GM21825 (cell line): ENCODE data around the gene GRHL3.
"Not testable (repeated sequence)": the region's sequence is repeated elsewhere in the genome, so short reads cannot be mapped to it uniquely, and the experiment has no call there.

Experiments used
- ATAC-seq: cut with Tn5 transposase; IDR thresholded peaks from one replicate; pipeline ENCODE4 v1.9.1; 2021; ENCODE audit warnings: mild to moderate bottlenecking, moderate library complexity; ENCODE audit not compliant: unreplicated experiment

GRHL3 gene

DNA sequence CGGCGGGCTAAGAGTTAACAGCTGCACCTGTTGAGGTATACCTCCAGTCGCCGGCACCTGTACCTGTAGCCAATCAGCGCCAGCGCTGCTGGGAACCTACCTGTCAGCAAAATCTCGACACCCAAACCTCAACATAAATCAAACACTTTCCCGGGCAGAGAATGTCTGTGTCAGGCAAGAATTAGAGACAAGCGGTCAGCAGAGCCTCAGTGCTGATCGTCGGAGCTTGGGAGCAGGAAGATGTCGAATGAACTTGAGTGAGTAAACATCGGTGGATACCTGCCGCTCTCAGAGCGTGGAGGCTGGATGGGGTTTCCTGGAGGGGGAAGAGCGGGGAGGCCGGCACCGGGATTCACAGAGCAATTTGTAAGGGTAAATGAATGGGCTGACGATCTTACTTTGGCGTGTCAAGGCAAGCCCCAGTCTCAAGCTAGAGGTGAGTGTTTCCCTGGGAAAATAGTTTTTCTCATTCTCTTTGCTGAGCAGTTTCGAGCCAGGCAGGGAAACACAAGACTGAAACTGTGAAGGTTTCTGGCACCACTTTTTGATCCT is at the start of gene GRHL3:
Gene GRHL3, plus strand, starts transcription at position 46 of the 552 bp plus-strand sequence. Its CDS starts 195 bp downstream, at position 241.
- no peak for ATAC-seq

DNA sequence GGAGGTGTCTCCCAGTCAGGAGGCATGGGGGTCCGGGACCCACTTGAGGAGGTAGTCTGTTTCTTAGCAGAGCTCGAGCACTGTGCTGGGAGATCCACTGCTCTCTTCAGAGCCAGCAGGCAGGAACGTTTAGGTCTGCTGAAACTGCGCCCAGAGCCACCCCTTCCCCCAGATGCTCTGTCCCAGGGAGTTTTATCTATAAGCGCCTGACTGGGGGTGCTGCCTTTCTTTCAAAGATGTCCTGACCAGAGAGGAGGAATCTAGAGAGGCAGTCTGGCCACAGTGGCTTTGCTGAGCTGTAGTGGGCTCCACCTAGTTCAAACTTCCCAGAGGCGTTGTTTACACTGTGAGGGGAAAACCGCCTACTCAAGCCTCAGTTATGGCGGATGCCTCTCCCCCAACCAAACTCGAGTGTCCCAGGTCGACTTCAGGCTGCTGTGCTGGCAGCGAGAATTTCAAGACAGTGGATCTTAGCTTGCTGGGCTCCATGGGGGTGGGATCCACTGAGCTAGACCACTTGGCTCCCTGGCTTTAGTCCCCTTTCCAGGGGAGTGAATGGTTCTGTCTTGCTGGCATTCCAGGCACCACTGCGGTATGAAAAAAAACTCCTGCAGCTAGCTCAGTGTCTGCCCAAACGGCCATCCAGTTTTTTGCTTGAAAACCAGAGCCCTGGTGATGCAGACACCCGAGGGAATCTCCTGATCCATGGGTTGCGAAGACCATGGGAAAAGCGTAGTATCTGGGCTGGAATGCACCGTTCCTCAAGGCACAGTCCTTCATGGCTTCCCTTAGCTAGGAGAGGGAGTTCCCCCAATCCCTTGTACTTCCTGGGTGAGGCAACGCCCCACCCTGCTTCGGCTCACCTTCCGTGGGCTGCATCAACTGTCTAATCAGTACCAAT is 44.7 kb upstream of the GRHL3 start:
- ATAC-seq = not testable (repeated sequence)

DNA sequence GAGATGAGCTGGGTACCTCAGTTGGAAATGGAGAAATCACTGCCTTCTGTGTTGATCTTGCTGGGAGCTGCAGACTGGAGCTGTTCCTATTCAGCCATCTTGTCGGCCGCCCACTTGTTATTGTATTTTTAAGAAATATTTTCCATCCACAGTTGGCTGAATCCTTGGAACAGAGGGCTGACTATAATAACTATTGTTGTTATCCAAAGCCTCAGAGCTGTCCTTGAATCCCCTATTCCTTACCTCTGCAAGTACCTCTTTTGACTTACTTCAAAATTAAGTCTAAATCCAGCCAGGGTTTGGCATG is 44.1 kb upstream of the GRHL3 start:
- ATAC-seq = no peak

DNA sequence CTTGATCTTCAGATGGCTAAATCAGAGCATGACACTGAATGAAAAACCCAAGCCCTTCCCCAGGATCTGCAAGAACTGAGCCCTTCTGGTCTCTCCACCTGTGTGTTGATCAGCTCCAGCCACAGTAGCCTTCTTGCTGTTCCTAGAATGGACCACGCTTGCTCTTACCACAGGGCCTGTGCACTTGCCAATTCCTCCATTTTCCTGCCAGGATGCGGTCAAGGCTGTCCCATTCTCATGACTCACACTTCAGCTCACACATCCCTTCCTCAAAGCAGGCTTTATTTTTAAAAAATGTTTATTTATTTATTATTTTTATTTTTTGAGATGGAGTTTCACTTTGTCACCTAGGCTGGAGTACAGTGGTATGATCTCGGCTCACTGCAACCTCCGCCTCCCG is 43.6 kb upstream of the GRHL3 start:
- no peak for ATAC-seq

DNA sequence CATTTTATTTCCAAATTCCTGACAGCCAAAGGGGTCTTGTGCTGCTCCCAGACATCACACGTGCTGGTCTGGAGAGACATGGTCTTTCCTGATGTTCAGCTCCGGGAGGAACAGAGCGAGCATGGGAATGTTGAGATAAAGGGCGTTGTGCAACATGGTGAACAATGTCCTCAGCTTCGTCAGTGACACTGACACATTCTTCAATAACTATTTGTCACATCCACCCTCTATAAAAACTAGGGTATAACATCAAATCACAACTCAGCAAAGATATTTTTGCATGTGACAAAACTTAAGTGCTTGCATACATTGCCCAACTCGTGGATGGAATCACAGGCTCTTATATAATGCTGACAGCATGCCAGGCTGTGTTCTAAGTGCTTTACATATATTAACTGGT is 42.4 kb upstream of the GRHL3 start:
- no peak for ATAC-seq

DNA sequence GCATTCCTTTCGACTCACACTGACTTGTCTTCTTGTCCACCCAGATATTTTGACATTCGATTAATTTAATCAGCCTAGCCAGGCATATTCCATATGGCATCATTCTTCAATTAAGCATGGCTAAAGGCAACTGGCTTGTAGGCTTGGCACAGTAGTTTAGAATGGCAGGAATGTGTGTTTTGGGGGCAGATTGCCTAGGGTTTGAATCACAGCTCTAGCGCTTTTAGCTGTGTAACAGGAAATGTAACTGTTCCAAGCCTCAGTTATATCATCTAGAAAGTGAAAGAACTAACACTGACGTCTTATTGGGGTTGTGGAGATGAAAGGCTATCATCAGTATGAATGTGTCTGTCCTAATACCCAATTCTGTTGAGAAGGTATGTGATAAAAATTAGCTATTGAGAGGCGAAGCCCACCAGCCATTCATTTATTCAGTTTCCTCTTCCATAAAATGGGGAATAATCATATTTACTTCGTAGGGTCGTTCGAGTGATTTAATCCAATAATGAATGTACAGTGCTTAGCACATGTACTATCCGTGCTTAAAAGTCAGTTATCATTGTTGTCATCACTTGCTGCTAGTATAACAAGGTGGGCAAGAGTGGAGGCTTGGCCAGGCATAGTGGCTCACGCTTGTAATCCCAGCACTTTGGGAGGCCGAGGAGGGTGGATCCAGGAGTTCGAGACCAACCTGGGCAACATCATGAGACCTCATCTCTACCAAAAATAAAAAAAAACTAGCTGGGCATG is 41.6 kb upstream of the GRHL3 start:
- ATAC-seq = no peak

DNA sequence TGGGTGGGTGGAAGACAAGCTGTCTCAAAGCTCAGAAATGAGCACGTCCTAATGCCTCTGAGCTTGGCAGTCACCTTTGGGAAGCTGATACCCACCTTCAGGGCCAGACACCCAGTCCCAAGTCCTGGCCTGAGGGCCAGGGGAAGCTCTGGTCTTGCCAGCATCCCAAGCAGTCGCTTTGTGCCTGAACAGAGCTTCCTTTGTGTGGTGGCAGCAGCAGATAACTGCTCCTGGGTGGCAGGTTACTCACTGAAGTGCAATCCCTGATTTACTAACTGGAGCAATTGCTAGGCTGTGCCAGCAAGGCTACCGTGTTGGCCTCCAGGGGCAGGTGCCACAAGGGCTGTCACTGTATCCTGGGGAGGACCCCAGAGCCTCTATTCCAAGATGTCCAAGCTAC is 40.4 kb upstream of the GRHL3 start:
- no peak for ATAC-seq

DNA sequence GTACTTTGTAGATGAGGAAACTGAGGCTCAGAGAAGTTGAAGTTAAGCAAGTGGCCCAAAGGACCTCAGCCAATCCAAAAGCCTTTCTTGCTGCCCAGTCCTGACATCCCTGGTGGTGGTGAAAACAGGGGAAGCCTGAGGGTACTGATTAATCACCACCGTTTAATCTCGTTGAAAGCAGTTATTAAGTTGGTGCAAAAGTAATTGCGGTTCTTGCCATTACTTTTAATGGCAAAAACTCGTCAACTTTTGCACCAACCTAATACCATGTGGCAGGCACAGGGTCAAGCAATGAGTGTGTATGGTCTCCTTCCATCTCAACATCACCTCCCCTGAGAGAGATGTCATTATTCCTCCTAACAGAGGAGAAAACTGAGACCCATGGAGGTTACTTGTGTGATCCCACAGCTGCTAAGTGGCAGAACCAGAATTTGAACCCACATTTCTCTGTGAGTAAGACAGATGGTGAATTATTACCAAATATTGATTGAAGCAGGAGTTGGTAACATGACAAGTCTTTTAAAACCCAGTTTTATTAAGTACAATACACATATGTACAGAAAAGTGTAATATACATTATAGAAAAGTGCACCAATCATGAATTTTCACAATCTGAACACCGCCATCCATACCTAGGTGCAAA is 39.4 kb upstream of the GRHL3 start:
- no peak for ATAC-seq

DNA sequence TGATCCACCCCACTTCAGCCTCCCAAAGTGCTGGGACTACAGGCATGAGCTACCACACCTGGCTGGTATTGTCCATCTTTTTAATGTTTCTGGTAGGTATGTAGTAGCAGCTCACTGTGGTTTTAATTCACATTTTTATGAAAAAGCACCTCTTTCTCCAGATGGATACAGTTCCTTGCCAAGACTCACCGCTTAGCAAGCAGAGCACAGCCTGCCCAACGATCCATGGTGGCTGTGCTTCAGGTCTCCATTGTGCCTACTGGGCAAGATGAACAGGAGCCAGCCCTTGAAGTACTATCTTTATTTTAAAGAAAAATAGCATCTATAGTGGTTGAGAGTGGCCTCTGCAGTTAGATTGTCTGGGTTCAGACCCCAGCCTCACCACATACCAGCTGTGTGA is 37.6 kb upstream of the GRHL3 start:
- ATAC-seq = no peak

DNA sequence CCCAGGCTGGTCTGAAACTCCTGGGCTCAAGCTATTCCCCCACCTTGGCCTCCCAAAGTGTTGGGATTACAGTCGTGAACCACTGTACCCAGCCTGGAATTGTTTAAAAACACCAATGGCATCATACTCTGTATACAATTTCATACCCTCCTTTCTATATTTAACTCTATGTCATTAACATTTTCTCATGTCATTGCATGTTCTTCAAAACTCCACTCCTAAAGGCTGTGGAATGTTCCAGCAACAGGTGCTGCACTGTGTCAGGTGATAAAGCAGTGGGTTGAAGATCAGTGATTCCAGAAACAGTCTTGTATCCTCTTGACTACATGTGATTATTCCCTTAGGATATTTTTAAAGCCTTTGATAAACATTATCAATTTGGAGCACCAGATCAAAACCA is 36.7 kb upstream of the GRHL3 start:
- no peak for ATAC-seq

DNA sequence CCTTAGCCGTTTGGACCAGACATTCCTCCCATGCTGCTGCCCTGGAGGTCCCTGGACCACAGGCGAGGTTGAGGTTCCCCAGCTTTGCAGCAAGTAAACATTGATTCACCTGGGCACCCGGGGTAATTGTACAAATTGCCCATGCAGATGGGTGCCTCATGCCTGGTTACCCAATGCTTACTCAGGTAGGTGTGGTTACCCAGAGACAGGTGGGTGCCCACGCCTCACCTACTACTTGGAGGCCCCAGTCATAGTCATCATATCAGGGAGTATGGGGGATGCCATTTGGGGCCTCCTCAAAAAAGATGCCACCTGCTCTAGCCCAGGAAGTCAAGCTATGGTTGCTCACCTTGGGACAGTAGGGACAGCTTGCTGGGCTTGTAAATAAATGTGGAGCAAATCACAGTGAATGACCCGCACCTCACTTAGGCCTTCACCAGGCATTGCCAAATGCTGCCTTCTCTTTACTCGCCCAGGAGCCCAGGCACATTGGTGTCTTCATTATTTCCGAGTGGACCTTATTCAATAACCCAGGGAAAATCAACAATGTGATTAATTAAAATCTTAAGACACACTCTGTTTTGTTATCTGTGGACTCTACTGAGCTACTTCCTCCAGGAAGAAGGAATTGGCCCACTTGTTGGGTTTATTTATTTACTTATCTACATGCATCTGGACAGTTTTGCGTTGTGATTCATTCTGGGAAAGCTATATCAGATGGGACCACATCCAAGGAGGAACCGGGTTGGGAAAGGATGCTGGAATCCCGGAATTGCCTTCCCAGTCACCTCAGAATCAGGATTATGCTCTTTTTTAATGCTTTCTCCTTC is 35.6 kb upstream of the GRHL3 start:
- ATAC-seq = no peak

DNA sequence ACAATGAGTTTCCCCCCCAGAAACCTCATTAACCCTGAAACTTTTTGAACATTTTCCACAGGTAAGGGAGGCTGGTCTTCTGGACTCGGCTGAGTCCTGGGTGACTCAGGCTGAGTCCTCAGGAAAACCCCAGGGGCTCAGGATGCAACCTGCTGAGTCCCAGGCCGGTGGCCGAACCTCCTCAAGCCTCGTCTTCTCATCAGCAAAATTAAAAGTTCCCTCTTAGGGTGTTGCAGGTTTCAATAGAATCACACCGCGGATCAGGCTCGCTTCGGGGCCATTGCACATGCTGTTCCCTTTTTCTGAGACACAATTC is 35.0 kb upstream of the GRHL3 start:
- no peak for ATAC-seq

DNA sequence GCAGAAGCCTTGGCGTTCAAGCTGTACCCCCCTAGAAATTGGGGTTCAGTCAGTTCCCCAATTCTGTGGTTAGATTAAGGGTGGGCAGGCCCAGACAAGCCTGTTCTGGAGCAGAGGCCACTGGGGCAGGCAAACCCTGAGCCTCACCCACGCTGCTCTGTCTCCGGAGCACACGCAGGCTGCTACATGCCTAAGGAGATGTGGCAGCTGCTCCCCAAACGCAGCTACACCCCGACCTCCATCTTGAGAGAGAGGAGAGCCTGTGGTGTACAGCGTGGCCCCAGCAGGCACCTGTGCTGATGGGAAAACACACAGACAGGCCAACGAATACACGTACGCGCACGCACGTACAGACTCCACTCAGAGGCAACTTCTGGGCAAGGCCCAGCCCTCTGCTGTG is 33.9 kb upstream of the GRHL3 start:
- ATAC-seq = no peak

DNA sequence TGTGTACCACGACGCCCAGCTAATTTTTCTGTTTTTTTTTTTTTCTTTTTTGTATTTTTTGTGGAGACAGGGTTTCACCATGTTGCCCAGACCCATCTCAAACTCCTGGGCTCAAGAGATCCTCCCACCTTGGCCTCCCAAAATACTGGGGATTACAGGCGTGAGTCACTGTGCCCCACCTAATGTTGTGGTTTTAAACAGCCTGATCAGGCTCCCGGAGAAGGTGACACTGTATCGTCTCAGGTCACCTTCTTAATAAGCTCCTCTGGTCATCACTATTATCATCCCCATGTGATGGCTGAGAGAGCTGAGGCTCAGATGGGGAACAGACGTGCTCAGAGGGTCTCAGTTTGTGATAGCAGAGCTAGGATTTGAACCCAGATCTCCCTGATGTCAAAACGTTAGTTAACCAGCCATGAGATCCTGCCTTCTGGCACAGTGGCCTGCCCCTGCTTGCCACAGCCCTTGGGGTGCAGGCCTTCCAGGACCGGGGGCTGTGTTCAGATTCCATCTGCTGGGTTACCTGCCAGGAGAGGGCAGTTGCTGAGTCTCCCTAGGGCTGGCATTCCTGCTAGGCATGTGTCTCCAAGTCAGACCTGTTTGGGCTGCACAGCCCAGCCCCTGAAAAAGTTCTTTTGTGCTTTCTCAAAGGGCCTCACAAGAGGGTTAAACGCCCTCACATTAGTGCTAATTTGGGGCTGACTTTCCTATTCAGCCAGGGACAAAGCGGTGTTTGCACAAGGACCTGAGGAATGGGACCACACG is 32.7 kb upstream of the GRHL3 start:
- ATAC-seq = no peak

DNA sequence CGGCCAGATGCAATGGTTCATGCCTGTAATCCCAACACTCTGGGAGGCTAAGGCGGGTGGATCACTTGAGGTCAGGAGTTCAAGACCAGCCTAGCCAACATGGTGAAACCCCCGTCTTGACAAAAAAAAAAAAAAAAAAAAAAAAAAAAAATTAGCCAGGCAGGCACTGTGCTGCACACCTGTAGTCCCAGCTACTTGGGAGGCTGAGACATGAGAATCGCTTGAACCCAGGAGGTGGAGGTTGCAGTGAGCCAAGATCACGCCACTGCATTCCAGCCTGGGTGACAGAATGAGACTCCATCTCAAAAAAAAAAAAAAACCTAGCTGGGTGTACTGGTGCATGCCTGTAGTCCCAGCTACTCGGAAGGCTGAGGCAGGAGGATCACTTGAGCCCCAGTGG is 31.4 kb upstream of the GRHL3 start:
- ATAC-seq = not testable (repeated sequence)

DNA sequence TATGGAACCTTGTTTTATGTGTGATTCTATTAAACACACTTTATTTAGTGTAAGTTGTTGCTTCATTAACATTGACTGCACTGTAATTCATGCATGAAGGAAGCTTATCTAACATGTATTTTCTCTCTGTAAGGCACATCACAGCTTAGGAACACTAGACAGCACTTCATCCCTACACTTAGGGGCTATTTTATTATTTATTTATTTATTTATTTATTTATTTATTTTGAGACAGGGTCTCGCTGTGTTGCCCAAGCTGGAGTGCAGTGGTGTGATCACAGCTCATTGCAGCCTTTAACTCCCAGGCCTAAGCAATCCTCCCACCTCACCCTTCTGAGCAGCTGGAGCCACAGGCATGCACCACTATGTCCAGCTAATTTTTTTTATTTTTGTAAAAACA is 30.7 kb upstream of the GRHL3 start:
- ATAC-seq = no peak

DNA sequence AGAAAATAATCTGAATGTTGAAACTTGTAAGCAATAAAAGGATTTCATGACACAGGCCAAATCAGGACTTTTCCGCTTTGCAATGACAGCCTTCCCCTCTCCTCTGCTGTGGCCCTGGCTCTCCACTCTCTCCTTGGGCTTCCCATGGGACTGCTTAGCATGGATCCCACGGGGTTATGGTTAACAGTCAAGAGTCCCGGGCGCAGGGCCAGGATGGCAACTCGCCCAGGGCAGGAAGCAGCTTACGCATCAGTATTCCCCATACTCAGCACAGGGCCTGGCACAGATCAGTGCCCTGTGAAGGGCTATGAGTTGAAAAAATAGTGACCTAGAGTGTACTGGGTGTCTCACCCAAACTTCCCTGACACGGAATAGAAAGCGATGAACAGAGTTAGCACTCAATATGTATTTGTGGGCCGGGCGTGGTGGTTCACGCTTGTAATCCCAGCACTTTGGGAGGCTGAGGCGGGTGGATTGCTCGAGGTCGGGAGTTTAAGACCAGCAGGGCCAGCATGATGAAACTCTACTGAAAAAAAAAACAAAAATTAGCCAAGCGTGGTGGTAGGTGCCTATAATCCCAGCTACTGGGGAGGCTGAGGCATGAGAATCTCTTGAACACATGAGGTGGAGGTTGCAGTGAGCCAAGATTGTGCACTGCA is 29.1 kb upstream of the GRHL3 start:
- no peak for ATAC-seq

DNA sequence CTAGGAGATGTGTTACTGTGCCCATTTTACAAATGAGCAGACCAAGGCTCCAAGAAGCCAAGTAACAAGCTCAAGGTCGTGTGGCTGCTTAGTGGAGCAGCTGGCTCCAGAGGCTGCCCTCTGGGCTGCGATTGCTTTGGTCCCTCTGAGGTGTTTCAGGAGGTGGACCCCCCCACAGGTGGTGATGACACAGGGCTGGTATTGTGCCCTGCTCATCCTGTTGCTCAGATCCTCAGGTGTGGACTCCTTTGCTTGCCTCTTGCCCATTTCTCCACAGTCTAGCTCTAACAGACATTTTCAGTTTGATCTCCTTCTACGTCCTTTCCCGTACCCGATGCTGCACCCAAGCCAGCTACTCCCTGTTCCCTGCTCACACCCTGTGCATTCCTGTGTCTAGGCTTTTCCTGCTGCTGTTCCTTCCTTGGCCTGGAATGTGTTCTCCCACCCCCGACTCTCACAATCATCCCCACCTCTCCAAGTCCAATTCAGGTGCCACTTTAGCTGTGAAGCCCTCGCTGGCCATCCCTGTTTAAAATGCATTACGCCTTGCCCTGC is 28.1 kb upstream of the GRHL3 start:
- ATAC-seq = no peak

DNA sequence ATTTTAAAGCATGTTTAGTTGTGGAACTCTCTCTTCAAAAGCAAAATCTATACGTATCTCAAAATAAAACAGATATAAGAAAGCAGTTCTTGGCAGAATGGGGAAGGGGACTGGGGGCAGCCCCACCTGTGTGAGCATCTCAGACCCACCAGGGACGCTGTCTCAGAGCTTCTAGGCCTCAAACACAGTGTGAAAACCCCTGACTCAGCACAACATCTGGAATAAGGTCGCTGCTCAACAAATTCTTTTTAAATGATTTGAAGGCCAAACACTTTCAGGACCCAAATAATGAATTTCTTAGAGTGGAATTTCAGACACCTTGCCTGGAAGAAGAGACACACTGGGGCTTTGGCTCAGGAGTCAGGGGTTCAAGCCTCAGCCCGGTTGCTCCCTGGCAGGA is 27.1 kb upstream of the GRHL3 start:
- no peak for ATAC-seq
